Stimulated activated CD4-positive, alpha-beta T cell treated with anti-CD3 and anti-CD28 coated beads, Interleukin-12 subunit alpha, Interleukin-12 subunit beta, amount 100 ng/mL, for 48 hours (primary cell): ENCODE results near the gene KRT71.

ENCODE experiments used
- DNase-seq, 3 donors: peaks; one replicate each; pipeline ENCODE4 v3.0.0-alpha.2; 2020; ENCODE audit warnings: low read depth in 2 of 3, low spot score in 1 of 3

KRT71 gene

DNA sequence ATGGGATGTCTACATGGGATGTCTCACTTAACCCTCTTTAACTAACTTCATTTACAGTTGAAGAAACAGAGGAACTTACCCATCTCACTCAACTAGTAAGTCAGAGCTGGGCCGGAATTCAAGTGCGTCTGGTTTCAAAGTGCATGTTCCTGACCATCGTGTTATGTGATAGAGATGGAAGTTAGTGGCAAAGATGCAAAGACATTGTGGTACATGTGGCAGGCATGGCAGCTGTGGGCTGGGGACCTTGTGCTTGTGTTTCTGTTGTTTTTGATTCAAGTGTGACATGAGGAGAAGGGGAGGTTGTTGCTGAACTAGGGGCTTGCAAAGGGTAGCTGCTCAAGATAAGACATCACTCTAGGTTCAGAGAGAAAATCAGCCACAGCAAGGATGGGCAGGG lies 23.0 kb upstream of the KRT71 start:
- DNase-seq: no peak

DNA sequence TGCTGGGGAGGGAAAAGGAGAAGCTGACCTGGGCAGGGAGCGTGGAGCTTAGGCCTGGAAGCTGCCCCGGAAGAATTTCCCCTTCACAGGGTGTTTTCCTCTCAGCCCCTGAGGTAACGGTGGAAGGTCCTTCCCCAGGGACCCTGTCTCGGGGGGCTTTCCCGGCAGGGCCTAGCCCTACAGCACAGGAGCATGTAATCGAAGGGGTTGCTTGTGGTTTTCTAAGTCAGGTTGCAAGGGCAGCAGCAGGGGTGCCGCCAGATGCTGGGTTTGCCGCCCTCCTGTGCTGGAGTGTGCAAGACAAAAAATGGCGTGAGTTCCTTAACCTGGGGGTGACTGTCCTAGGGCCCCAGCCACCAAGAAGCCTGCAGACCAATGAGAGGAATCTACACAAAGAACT lies 22.3 kb upstream of the KRT71 start:
- DNase-seq: no peak

DNA sequence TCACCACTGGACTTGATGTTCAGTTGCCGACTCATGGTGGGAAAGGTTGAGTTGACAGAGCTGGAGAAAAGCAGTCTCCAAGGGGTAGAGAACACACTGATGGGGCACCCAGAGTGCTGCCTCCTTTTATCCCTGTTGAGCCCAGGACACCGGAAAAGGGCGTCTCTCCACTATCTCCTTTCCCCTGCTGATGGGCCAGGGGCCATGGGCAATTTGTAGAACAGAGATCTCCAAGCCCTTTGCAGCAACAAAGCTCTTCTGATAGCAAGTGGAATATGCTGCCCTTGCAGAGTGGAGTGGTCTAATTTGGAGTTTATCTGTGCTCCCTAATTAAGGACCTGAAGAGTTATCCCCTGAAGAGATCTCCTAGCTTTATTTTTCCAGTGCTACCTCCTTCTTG lies 20.8 kb upstream of the KRT71 start, which contains the start of gene KRT74:
KRT74 (minus strand) TSS at position 101 of the 400 bp plus-strand sequence; CDS start at position 35, 66 bp downstream.
- no peak for DNase-seq

DNA sequence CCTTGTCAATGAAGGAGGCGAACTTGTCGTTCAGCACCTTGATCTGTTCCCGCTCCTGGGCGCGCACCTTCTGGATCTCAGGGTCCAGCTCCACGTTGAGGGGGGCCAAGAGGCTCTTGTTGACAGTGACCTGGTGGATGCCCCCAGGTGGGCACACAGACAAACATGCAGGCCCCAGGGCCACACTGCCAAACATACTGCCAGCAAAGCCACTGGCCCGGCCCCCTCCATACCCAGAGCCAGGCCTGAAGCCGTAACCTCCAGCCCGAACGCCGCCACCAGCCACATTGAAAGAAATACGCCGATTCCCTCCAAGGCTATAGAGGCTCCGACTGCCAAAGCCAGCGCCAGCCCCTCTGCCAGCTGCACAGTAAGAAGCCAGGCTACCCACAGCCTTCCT lies 20.4 kb upstream of the KRT71 start:
- DNase-seq: no peak

DNA sequence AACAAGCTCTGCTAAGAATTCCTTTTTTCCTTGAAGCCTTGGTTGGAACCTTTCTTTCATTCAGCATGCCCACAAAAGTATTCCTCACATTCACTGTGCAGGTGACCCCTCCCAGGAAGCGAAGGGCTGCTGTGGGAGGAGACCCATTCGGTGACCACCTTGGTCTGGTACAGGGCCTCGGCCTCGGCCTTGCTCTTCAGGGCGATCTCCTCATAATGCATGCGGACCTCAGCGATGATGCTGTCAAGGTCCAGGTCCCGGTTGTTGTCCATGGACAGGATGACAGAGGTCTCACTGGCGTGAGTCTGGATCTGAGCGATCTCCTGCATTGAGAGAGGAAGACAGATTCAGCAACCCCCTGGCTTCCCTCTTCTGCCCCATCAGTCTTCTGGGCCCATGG lies 17.6 kb upstream of the KRT71 start:
- no peak for DNase-seq

DNA sequence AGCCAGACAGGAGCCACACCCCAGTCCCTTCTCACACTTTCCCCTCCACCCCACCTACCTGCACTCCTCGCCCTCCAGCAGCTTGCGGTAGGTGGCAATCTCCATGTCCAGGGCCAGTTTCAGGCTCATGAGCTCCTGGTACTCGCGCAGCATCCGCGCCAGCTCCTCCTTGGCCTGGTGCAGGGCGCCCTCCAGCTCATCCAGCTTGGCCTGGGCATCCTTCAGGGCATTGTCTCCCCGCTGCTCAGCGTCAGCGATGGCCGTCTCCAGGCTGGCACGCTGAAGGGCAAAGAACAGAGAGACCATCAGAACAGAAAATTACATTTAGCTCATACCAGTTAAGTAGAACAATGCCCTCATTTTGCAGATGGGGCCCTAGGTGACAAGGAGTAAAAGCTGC lies 15.2 kb upstream of the KRT71 start:
- no peak for DNase-seq

DNA sequence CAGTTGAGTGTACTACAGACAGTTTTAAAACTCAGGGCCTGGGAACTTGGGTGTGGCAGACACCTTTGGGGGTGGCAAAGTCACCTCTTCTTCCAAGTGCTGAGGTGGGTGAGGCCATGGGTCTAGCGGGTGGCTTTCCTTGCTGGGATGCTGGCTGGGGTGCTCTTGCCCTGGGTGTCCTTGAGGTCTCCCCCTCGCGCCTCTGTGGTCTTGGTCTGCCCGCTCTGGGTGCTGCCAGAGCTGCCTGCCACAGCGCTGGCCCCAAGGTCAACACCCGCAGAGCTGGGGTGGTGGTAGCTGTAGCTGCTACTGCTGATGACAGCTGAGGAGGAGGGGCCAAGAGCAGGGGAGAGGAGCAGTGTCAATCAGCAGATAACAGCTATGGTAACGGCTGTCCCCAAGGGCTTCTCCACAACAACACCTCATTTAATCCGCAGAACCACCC lies 13.9 kb upstream of the KRT71 start:
- no peak for DNase-seq

DNA sequence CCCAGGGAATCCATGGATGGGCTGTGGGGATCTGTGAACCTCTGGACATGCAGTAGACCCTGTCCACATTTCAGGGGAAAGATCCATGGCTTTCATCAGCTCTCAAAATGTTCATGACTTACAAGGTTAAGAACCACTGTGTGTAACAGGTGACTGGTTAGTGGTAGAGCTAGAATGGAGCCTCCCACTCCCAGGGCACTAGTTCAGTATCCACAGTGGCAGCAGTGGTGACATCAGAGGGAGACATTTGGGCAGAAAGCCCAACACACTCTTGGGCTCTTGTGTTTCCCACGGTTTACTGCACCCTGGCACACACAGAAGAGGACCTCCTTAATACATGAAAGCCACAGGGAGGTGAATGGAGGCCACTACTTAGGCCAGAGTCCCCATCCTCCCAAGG lies 11.6 kb upstream of the KRT71 start:
- no peak for DNase-seq

DNA sequence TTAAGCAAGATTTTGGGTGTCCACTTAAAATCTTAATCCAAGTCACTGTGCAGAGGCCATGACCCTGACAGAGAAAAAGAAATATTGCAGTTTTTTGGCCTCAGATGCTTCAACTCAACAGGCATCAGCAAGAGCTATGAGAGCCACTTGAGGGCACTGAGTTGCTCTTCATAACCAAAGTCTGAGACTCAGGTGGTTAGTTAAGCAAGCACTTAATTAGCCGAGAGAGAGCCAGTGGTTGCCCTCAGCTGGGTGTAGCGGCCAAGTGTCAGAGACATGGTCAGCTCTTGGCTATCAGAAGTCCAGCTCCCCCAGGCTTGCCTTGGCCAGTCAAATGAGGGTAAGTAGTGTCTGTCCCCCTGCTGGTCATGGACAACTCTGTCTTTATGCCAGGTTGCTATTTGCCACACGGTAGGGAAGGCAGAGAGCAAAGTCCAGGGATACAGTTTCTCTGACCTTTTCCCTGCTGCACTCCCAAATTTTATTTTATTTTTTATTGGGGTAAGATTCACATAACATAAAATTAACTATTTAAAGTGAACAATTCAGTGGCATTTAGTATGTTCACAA lies 9.0 kb upstream of the KRT71 start:
- DNase-seq: no peak

DNA sequence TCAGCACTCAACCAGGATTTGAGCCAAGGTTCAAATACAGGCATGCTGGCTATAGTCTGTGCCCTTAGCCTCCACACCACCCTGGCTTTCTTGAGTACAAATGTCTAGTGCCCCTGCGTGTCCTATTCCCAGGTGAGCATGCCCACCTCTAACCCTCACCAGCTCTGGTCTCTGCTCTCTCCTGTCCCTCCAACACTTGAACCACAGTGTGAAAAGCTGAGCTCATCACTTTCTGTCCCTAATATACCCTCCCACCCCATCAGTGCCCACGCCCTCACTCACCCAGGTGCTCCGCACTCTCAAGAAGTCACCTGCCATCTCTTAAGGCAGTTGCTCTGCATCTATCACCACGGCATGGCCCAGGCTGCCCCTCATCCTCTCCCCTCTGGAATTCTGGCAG lies 7.0 kb upstream of the KRT71 start:
- DNase-seq: no peak

DNA sequence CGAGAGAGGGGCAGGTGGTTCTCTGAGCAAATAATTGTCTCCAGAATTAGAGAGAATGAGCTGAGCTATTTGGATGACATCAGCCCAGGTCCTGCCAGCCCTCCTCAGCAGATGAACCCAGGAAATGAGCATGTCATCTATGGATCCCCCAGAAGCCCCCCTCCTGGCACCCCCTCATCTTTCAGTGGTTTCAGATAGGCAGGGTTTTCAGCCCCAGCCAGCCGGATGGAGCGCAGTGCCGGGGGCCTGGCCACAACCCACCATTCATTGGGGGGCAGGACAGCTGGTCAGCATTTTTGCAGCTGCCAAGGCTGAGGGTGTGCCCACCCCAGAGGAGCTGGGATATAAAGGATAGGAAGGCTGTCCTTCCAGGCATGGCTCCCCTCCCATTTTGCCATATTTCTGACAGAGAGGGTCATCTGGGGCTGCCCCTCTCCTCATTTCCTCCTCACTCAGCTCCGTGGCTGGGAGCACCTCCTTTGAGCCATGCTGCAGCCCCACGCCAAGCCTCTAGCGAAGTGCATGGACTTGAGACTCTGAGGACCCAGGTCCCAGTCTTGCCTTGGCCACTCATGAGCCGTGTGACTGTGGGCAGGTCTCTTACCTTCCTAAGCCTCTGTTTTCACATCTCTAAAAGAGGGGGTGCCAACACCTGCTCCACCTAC lies 6.0 kb upstream of the KRT71 start:
- DNase-seq: no peak

DNA sequence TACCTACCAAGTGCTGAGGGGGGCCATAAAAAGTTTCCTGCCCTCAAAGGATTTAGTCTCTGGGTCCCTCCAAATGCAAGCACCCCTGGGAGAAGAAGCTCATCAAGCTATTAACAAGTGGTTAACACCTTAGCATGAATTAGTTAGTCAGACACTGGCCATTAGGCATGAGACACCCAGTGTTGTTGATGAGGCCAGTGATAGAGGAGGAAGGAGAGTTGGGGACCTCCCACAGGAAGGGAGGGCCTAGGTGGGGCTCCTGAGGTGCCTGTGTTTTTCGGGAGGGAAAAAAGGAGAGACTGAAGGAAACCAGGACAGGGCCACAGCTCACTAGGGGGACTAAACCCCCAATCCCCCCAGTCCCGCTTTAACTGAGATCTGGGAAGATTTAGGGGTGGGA lies 4.5 kb upstream of the KRT71 start:
- DNase-seq: no peak

DNA sequence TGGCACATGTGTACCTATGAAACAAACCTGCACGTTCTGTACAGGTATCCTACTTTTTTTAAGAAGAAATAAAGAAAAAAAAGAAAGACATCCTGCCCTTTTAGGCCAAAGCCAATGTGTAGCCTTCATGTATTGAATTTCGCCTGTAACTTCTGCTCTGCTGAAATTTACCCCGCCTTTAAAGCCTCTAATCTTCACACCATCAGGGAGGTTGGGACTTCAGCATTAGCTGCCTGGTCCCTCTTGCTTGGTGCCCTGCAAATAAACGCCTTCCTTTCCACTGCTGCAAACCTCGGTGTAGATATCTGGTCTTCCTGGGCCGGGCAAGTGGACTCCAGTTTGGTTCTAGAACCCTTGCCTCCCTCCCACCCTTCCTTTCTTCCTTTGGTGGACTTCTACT lies 2.6 kb upstream of the KRT71 start:
- no peak for DNase-seq

DNA sequence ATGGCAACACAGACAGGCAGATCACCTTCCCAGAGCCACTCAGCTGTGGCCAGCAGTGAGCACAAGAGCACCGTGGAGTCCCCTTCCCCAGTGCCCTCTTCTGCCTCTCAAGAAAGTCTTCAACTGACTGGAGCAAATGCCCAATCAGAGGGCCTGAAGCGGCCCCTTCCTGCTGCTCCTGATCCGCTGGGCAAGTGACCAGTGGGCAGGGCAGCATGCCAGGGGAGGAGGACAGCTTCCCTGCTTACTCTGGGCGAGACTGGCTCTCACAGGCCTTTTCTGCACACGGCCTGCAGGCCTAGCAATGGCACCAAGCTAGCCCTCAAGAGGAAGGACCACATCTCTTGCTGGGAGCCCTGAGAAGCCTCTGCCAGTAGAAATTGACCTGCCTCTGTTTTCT lies 890 bp downstream of the KRT71 start:
- no peak for DNase-seq

DNA sequence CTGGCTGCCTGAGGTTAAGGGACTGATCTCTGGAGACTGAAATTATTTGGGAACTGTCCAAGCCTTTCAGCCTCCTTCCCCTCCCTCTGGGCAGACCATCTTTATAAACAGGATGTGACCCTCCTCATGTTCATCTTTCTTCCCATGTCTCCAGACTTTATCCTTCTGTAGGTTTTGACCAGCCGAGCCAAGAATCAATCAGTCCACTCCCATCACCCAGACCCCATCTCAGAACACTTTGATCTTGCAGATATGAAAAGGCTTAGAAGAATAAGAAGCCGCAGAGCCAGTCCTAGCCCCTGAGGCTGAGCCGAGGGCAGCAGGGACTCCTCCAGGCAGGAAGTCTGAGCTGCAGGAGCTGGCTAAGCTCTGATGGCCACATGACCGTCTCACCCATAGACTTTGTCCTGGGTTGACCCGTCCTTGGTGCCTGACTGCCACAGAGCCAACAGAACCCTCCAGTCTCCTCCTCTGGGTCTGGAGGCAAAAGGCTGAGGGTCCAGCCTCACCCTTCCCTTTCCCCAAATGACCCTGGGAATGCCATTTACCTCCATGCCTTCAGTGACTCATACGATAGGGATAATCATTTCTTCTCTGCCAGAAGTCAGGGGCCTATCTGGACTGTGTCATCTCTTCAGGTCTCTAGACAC lies 1.6 kb downstream of the KRT71 start:
- no peak for DNase-seq

DNA sequence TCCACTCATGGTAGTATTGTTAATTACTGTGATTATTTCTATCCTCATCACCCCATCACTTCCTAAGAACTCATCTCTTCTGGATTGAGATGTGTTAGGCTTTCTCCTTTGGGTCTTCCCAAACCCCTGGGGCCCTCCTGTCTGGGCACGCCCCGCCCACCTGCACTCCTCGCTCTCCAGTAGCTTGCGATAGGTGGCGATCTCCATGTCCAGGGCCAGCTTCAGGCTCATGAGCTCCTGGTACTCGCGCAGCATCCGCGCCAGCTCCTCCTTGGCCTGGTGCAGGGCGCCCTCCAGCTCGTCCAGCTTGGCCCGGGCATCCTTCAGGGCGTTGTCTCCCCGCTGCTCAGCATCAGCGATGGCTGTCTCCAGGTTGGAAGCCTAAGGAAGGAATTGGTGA lies 6.8 kb downstream of the KRT71 start:
- DNase-seq: no peak

DNA sequence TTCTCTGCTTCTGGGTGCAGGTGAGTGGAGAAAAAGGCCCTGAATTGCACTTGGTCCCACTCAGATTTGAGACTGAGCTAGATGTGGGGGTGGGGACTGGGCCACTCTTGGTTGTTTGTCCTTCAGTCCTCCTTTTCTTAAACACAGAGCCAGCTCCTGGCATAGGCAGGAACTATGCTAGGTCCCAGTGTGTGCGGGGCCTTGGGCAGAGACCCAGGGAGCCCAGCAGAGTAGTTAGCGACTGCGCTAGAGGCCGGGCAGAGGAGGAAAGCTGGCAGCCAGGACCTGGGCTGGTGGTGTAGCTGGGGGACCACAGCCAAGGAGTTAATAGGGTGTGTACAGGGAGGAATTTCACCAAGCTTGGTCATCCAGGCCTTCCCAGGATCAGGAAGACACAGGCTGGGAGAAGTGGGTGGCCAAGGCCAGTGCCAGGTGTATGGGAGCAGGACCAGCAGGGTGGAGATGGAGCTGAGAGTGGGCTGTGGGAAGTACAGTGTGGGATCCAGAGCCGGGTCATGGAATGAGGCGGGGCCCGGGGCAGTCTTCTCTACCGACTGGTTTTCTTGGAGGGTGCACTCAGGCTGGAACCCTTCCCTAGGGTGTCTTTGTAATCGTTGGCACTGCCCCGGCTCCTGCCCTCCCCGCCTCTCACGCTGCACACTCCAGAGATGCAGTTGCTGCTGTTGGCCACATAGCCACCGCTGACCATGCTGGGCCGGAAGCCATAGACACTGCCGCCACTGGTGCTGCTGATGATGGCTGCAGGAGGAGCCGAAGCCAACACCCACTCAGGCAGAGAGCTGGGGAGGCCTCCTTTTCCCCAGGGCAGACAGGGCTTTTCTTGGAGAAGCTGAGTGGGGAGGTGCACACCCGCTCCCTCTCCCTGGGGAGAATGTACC lies 8.7 kb downstream of the KRT71 start:
- DNase-seq: no peak

DNA sequence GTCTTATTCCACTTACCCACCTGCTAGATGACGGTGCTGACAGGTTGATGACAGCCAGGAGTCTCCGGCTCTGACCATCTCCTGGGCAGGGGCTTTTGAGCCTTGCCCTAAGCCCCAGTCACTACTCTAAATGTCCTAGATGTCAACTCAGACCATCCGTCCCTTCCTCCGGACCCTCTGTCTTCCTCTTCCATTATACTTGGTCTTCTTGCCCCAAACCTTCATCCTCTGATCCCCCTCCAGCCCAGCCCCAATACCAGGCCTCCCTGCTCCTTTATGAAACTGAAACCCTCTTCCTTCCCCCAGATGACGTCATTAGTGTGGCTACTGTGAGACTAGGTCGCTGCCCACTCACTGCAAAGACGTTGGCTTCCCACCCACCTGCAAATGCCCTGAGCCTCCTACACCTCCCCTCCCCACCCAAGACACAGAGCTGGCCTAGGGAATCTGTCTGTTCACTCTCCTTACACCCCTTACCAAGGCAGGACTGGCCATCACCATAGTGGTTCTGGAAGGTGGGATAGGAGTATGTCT lies 10.1 kb downstream of the KRT71 start:
- no peak for DNase-seq

DNA sequence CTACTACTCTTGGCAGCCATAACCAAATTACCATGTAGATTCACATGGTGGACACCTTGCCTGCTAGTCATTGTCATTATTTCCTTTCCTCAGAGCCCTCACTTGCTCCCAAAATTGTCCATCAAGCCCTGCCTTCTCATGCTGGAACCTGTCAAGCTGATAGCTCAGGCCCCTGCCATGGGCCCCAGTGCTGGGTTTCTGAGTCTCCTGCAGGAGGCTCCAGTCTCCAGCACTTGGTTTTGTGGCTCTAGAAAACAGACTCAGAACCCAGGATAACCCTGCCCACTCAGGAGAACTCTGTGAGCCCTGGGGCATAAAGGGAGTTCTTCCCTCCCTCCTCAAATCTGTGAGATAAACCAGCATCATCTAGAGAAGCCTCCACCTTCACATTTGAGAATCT lies 10.8 kb downstream of the KRT71 start:
- DNase-seq: no peak

DNA sequence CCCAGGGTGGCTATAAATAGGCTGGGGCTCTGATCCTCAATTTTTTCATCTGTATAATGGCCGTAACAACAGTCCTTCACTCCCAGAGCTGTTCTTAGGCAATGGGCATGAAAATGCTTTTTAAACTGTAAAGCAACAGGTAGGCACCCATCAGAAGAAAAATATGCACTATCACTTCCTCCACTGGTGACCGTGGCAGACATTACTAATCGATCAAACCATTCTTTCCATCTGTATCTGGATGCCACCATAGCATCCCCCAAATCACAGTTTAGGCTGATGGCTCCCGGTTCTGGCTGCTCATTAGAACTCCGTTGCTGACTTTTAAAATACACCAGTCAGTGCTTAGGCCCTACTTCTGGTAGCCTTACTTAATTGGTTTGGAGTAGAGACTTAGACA lies 11.2 kb downstream of the KRT71 start:
- DNase-seq: no peak

DNA sequence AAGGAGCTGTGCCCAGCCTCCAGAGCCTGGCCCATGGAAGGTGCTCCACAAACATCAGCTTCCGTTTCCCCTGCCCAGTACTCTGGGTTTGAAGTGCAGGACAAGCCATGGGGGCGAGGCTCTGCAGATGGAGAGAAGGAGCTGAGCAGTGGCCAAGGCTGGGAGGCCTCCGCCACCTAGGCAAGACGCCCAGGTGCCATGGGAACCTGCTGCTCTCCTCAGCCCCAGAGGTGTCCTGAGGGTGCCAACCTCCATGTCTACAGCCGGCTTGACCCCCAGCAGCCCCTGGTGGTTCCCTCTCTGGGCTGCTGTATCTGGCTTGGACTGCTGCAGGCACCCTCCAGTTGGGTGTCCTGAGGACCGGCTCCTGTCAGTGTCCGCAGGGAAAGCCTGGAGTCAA lies 12.4 kb downstream of the KRT71 start:
- no peak for DNase-seq

DNA sequence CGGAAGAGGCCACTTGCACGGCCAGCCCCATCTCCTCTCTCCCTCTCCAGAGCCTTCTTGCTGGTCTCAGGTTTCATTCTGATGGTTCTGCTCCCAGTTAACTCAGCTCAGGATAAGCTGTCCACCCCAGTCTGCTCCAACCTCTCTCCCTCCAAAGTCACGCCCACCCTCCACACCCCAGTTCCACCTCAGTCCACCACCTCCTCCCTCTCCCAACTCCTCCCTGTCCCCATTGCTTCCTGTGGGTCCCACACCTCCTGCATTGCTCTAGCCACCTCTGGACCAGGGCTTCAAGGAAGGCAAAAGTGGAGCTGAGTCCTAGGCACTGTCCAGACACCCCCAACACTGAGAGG lies 13.1 kb downstream of the KRT71 start:
- DNase-seq: no peak
